Measurements from ENCODE around the gene NR2F1. TPM values are rescaled to one million over a fixed set of nuclear protein-coding genes. Genes with fewer than 3 reads are reported as not detected.

NR2F1 gene
- total and polyA plus RNA-seq, 2 donors (not counting 3 experiments of a cell fraction or from before 2014, with no cell fraction given) = 21.5 to 38.7 TPM

DNA sequence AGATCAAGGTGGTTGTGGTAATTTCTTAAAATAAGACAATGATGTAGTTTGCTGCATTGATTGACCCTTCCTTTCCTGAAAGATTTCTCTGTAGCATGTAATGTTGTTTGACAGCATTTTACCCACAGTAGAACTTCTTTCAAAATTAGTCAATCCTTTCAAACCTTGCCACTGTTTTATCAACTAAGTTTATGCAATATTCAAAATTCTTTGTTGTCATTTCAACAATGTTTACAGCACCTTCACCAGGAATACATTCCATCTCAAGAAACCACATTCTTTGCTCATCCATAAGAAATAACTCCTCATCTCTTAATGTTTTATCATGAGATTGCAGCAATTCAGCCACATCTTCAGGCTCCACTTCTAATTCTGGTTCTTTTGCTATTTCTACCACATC lies 43.8 kb downstream of the NR2F1 start:
- ChIA-PET POLR2A (no interaction called here), CTCF (no interaction called here)
- Histone ChIP-seq H3K9ac (replicated peaks; ENCODE audit: extremely low read depth, insufficient read depth, low read length) (no peak overlapping the region), H3K27me3 (ENCODE audit: control insufficient read depth in 2 of 2, insufficient read depth in 2 of 2, low read length in 2 of 2) (no peaks in the 10 kb centered on the region), H2AFZ (ENCODE audit: low read depth, low read length) (no peak overlapping the region), H3K4me1 (ENCODE audit: control insufficient read depth, extremely low read depth, insufficient read depth, low read length) (no peaks in the 10 kb centered on the region), H3K4me3 (replicated peaks in 1 of 3; ENCODE audit: insufficient read depth in 1 of 3, low read depth in 1 of 3, low read length in 3 of 3) (no peak overlapping the region), H3K4me2 (ENCODE audit: insufficient read depth, low read length) (no peak overlapping the region), H3K36me3 (ENCODE audit: control insufficient read depth in 2 of 2, extremely low read depth in 1 of 2, insufficient read depth in 2 of 2, low read length in 2 of 2) (no peaks in the 10 kb centered on the region), H3K79me2 (ENCODE audit: control insufficient read depth, insufficient read depth, low read length) (no peaks in the 10 kb centered on the region), H3K9me3 (replicated peaks; ENCODE audit: control insufficient read depth, insufficient read depth, low read length) (no peaks in the 10 kb centered on the region), H4K20me1 (replicated peaks; ENCODE audit: control insufficient read depth, extremely low read depth, insufficient read depth, low read length) (no peaks in the 10 kb centered on the region), H3K9me1 (replicated peaks; ENCODE audit: control insufficient read depth, extremely low read depth, insufficient read depth, low read length) (no peaks in the 10 kb centered on the region), H3K27ac (ENCODE audit: insufficient read depth, low read depth, low read length) (no peak overlapping the region)
- TF ChIP-seq, protein P1, sequence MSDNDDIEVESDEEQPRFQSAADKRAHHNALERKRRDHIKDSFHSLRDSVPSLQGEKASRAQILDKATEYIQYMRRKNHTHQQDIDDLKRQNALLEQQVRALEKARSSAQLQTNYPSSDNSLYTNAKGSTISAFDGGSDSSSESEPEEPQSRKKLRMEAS (IDR thresholded peaks at IDR 0.05; ENCODE audit: insufficient read depth, insufficient read length) = no peak
- BruUV-seq (replicated peaks) = no TSS peak
- FAIRE-seq (no peak), DNase-seq (ENCODE audit: low read depth, low spot score) (no peak)
- dilution Hi-C loops (cut with MboI; ENCODE audit: extremely low pct_ligation_motif_present, low sequenced_read_pairs) (no loop called here), intact Hi-C loops (cut with micrococcal nuclease) (no loop called here)

DNA sequence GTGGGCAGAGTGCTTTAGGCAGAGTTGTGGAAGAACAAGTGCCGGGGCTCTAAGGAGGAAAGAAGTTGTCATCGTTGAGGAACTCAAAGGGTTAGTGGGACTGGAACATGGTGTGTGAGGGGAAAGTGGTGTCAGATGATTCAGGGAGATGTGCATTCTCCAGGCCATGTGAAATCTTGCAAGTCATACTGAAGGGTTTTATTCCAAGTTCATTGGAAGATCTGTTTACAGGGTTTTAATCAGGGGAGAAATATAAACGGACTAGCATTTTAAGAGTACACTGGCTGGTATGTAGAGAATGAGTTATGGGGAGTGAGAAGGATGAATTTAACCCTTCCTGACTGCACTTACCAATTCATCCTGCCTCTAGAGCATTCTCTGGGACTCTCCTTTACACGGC lies 49.3 kb downstream of the NR2F1 start:
- H3K27me3 ChIP-seq (ENCODE audit: control insufficient read depth in 2 of 2, insufficient read depth in 2 of 2, low read length in 2 of 2) = no peaks in the 10 kb centered on the region
- DNase-seq (ENCODE audit: low read depth, low spot score) (no peak), FAIRE-seq (no peak)
- ChIA-PET CTCF (no interaction called here), POLR2A (no interaction called here)
- no peaks in the 10 kb centered on the region for H3K79me2 ChIP-seq (ENCODE audit: control insufficient read depth, insufficient read depth, low read length)
- no peaks in the 10 kb centered on the region for H3K9me1 ChIP-seq (replicated peaks; ENCODE audit: control insufficient read depth, extremely low read depth, insufficient read depth, low read length)
- no peak overlapping the region for H3K4me3 ChIP-seq (replicated peaks in 1 of 3; ENCODE audit: insufficient read depth in 1 of 3, low read depth in 1 of 3, low read length in 3 of 3)
- no peaks in the 10 kb centered on the region for H3K4me1 ChIP-seq (ENCODE audit: control insufficient read depth, extremely low read depth, insufficient read depth, low read length)
- dilution Hi-C loops (cut with MboI; ENCODE audit: extremely low pct_ligation_motif_present, low sequenced_read_pairs) (no loop called here), intact Hi-C loops (cut with micrococcal nuclease) (no loop called here)
- H3K9me3 ChIP-seq (replicated peaks; ENCODE audit: control insufficient read depth, insufficient read depth, low read length) = no peaks in the 10 kb centered on the region
- no peak overlapping the region for H3K4me2 ChIP-seq (ENCODE audit: insufficient read depth, low read length)
- H2AFZ ChIP-seq (ENCODE audit: low read depth, low read length) = no peak overlapping the region
- H4K20me1 ChIP-seq (replicated peaks; ENCODE audit: control insufficient read depth, extremely low read depth, insufficient read depth, low read length) = no peaks in the 10 kb centered on the region
- H3K27ac ChIP-seq (ENCODE audit: insufficient read depth, low read depth, low read length) = no peak overlapping the region
- no peak overlapping the region for H3K9ac ChIP-seq (replicated peaks; ENCODE audit: extremely low read depth, insufficient read depth, low read length)
- TF ChIP-seq, protein P2, sequence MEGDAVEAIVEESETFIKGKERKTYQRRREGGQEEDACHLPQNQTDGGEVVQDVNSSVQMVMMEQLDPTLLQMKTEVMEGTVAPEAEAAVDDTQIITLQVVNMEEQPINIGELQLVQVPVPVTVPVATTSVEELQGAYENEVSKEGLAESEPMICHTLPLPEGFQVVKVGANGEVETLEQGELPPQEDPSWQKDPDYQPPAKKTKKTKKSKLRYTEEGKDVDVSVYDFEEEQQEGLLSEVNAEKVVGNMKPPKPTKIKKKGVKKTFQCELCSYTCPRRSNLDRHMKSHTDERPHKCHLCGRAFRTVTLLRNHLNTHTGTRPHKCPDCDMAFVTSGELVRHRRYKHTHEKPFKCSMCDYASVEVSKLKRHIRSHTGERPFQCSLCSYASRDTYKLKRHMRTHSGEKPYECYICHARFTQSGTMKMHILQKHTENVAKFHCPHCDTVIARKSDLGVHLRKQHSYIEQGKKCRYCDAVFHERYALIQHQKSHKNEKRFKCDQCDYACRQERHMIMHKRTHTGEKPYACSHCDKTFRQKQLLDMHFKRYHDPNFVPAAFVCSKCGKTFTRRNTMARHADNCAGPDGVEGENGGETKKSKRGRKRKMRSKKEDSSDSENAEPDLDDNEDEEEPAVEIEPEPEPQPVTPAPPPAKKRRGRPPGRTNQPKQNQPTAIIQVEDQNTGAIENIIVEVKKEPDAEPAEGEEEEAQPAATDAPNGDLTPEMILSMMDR (IDR thresholded peaks at IDR 0.05; ENCODE audit: extremely low read depth in 1 of 2, insufficient read depth in 1 of 2, low read depth in 1 of 2, low read length in 2 of 2) = no peak
- TF ChIP-seq EZH2 (IDR thresholded peaks at IDR 0.05; ENCODE audit: borderline replicate concordance, low read depth, low read length, severe bottlenecking) = no peak
- BruUV-seq (replicated peaks) = no TSS peak
- no peaks in the 10 kb centered on the region for H3K36me3 ChIP-seq (ENCODE audit: control insufficient read depth in 2 of 2, extremely low read depth in 1 of 2, insufficient read depth in 2 of 2, low read length in 2 of 2)
